Keratinocyte (primary cell): ENCODE measurements around the gene G6PC3. TPM values are rescaled to one million over a fixed set of nuclear protein-coding genes. Genes with fewer than 3 reads are reported as not detected.

ENCODE experiments used
- DNase-seq: peaks from one replicate; pipeline ENCODE4 v3.0.0-alpha.2; 2011; ENCODE audit warnings: low read depth, missing footprints, low spot score
- FAIRE-seq: peaks from 2 replicates; lab custom pipeline; 2011; peaks lifted over from hg19 to GRCh38; lab: Jason Lieb, UNC
- H2AFZ ChIP-seq: 2 replicates; pipeline ENCODE4 v1.6.0; 2012; ENCODE audit warnings: low read length, control low read depth, inconsistent platforms; ENCODE audit not compliant: control insufficient read depth
- H3K27ac ChIP-seq: 2 replicates; pipeline ENCODE4 v1.5.1; 2011; ENCODE audit warnings: low read length; ENCODE audit not compliant: control insufficient read depth, insufficient read depth
- H3K27me3 ChIP-seq: 3 replicates; pipeline ENCODE4 v1.6.0; 2011; ENCODE audit warnings: low read length; ENCODE audit not compliant: control insufficient read depth, insufficient read depth; ENCODE audit errors: extremely low read depth
- H3K36me3 ChIP-seq, 2 experiments: 2 replicates in 1 of 2; 3 replicates in 1 of 2; pipeline ENCODE4 v1.5.1; 2011; ENCODE audit warnings: low read length in 2 of 2, mild to moderate bottlenecking in 1 of 2; ENCODE audit not compliant: control insufficient read depth in 2 of 2, insufficient read depth in 2 of 2; ENCODE audit errors: extremely low read depth in 1 of 2
- H3K4me1 ChIP-seq: 3 replicates; pipeline ENCODE4 v1.5.1; 2011; ENCODE audit warnings: low read length; ENCODE audit not compliant: control insufficient read depth, insufficient read depth; ENCODE audit errors: extremely low read depth
- H3K4me2 ChIP-seq: 3 replicates; pipeline ENCODE4 v1.6.0; 2011; ENCODE audit warnings: low read depth, low read length; ENCODE audit not compliant: control insufficient read depth, insufficient read depth; ENCODE audit errors: extremely low read depth
- H3K4me3 ChIP-seq, 3 experiments: fragments of 200-600 bp in 1 of 3; sonication (generic) in 1 of 3; 2 replicates in 2 of 3; 3 replicates in 1 of 3; pipeline ENCODE4 v1.5.1; 2011 to 2016; ENCODE audit warnings: low read length in 3 of 3, mild to moderate bottlenecking in 3 of 3, control low read depth in 2 of 3, inconsistent platforms in 1 of 3, low read depth in 1 of 3, mixed read lengths in 1 of 3, mixed run types in 1 of 3, moderate library complexity in 1 of 3; ENCODE audit not compliant: control insufficient read depth in 2 of 3, insufficient read depth in 2 of 3; ENCODE audit errors: extremely low read depth in 1 of 3
- H3K79me2 ChIP-seq: 2 replicates; pipeline ENCODE4 v1.6.0; 2012; ENCODE audit warnings: low read length; ENCODE audit not compliant: control insufficient read depth, insufficient read depth
- H3K9ac ChIP-seq: 3 replicates; pipeline ENCODE4 v1.6.0; 2011; ENCODE audit warnings: low read length; ENCODE audit not compliant: control insufficient read depth, insufficient read depth; ENCODE audit errors: extremely low read depth
- H3K9me1 ChIP-seq: 3 replicates; pipeline ENCODE4 v1.6.0; 2011; ENCODE audit warnings: low read length; ENCODE audit not compliant: control insufficient read depth, insufficient read depth; ENCODE audit errors: extremely low read depth
- H3K9me3 ChIP-seq: 2 replicates; pipeline ENCODE4 v1.5.1; 2012; ENCODE audit warnings: low read depth, low read length; ENCODE audit not compliant: control insufficient read depth
- H4K20me1 ChIP-seq: 3 replicates; pipeline ENCODE4 v1.6.0; 2011; ENCODE audit warnings: low read length; ENCODE audit not compliant: control insufficient read depth, insufficient read depth; ENCODE audit errors: extremely low read depth
- EZH2 ChIP-seq: IDR thresholded peaks from one replicate; pipeline ENCODE4 v1.6.1; 2012; ENCODE audit warnings: inconsistent platforms, mild to moderate bottlenecking, low read length, moderate library complexity
- dilution Hi-C: fragments of 300-500 bp; cut with MboI; formaldehyde crosslinking; loops from one replicate; pipeline ENCODE4 v1.7.0; 2020; ENCODE audit warnings: low sequenced_read_pairs; ENCODE audit not compliant: extremely low pct_ligation_motif_present
- polyA plus RNA-seq, 5 experiments: library from polyadenylated mRNA; depleted of rRNA in 3 of 5; stranded (reverse) in 3 of 5; stranded (forward) in 1 of 5; unstranded in 1 of 5; fragments of >200 nt; gene quantifications; 1 replicate in 1 of 5; 2 replicates in 3 of 5; 3 replicates in 1 of 5; pipeline versions ENCODE4 v1.2.1 to v1.2.3, GENCODE V29; 2011 to 2012; ENCODE audit warnings: missing spikeins in 2 of 5, low read depth in 1 of 5, low replicate concordance in 1 of 5
- TF ChIP-seq, protein P1 (sequence below), 3 experiments: IDR thresholded peaks in 1 of 3; conservative IDR thresholded peaks in 1 of 3; optimal IDR thresholded peaks in 1 of 3; 2 replicates in 2 of 3; 3 replicates in 1 of 3; pipeline versions ENCODE3 to v1.5.1; 2011; ENCODE audit warnings: low read length in 3 of 3, mild to moderate bottlenecking in 3 of 3, moderate library complexity in 2 of 3, control low read depth in 1 of 3, inconsistent platforms in 1 of 3; ENCODE audit not compliant: insufficient read depth in 2 of 3; ENCODE audit errors: extremely low read depth in 1 of 3

G6PC3 gene
- polyA plus RNA-seq, 1 donor (not counting 4 experiments of a cell fraction or from before 2014, with no cell fraction given), result 28.0 TPM

DNA sequence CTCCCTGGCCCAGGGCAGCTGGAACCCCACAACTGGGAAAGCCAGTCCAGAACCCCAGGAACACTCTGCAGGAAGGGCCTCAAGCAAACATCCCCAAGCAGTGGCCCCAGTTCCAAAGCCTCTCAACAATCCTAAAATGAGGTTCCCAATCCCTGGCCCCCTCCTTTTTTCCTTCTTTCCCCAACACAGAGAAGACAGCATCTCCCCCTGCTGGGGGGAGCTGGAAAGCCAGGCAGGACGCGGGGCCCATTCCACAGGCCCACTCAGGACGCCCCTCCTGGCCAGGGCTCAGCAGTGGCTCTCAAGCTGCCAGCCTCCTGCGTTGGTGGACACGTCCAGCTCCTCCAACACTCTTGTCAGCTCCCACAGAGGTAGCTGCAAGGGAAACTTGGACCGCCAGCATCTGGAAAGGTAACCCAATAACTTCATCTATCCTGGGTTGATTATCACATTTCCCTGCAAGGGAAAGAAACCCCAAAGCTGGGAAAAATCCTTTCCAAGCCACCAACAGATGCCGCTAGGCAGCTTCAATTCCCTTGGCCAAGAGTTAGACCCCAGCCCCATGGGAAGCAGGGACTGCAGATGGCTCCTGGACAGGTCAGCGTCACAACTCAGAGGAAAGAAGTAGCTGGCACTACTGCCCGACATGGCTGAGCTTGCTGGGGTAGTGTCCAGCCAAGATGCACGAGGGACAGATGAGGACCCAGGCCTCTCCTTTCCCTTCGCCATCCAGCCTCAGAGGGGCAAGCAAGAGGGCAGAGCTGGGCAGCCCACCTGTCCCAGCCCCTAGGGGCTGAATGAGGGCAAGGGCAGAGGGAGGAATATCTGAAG, 45.3 kb downstream of the G6PC3 start:
- Histone ChIP-seq H3K9me3 (no peaks in the 10 kb centered on the region), H2AFZ (no peak overlapping the region), H3K27me3 (no peaks in the 10 kb centered on the region), H3K27ac (no peak overlapping the region), H4K20me1 (no peaks in the 10 kb centered on the region), H3K79me2 (no peaks in the 10 kb centered on the region), H3K36me3 (no peaks in the 10 kb centered on the region), H3K4me2 (no peak overlapping the region), H3K9ac (no peak overlapping the region), H3K4me1 (peaks cover 8% of the 10 kb centered on the region), H3K4me3 (no peak overlapping the region), H3K9me1 (no peaks in the 10 kb centered on the region)
- DNase-seq (no peak), FAIRE-seq (no peak)
- dilution Hi-C loops, result no loop called here
- TF ChIP-seq, protein P1, sequence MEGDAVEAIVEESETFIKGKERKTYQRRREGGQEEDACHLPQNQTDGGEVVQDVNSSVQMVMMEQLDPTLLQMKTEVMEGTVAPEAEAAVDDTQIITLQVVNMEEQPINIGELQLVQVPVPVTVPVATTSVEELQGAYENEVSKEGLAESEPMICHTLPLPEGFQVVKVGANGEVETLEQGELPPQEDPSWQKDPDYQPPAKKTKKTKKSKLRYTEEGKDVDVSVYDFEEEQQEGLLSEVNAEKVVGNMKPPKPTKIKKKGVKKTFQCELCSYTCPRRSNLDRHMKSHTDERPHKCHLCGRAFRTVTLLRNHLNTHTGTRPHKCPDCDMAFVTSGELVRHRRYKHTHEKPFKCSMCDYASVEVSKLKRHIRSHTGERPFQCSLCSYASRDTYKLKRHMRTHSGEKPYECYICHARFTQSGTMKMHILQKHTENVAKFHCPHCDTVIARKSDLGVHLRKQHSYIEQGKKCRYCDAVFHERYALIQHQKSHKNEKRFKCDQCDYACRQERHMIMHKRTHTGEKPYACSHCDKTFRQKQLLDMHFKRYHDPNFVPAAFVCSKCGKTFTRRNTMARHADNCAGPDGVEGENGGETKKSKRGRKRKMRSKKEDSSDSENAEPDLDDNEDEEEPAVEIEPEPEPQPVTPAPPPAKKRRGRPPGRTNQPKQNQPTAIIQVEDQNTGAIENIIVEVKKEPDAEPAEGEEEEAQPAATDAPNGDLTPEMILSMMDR (optimal IDR thresholded peaks at IDR 0.05 in 1 of 3, IDR thresholded peaks at IDR 0.05 in 1 of 3, conservative IDR thresholded peaks at IDR 0.05 in 1 of 3; ENCODE audit: extremely low read depth in 1 of 3, insufficient read depth in 2 of 3, low read length in 3 of 3), result peak; percentile 66 to 77 (median 74)
- no peak for TF ChIP-seq EZH2

DNA sequence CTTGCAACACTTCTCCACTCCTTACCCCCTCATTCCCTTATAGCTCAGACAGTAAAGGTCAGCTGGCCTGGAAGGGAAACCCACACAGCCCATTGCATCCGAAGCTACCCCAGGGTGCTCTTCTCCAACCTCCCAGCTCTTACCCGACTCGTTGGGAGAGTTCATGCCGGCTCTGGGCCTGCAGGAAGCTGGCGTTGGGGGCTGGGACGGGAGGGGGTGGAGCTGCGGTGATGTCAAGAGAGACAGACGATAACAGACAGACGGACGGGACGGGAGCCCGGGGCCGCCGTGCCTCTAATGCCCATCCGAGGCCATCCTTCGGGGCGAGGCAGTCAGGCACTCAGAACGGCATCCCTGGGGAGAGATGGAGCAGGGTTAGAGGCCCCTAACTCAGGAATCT, 46.8 kb downstream of the G6PC3 start:
- no peaks in the 10 kb centered on the region for H3K36me3 ChIP-seq
- H3K27ac ChIP-seq, result no peak overlapping the region
- dilution Hi-C loops, result no loop called here
- TF ChIP-seq, protein P1 (optimal IDR thresholded peaks at IDR 0.05 in 1 of 3, IDR thresholded peaks at IDR 0.05 in 1 of 3, conservative IDR thresholded peaks at IDR 0.05 in 1 of 3; ENCODE audit: extremely low read depth in 1 of 3, insufficient read depth in 2 of 3, low read length in 3 of 3), result no peak
- TF ChIP-seq EZH2, result no peak
- H3K4me1 ChIP-seq, result no peaks in the 10 kb centered on the region
- peaks cover 5% of the 10 kb centered on the region for H3K27me3 ChIP-seq
- H3K4me3 ChIP-seq, result no peak overlapping the region
- no peak overlapping the region for H3K9ac ChIP-seq
- no peak overlapping the region for H3K4me2 ChIP-seq
- no peak overlapping the region for H2AFZ ChIP-seq
- H3K9me3 ChIP-seq, result no peaks in the 10 kb centered on the region
- DNase-seq (no peak), FAIRE-seq (no peak)
- no peaks in the 10 kb centered on the region for H4K20me1 ChIP-seq
- no peaks in the 10 kb centered on the region for H3K9me1 ChIP-seq
- H3K79me2 ChIP-seq, result no peaks in the 10 kb centered on the region
